Measurements from ENCODE around the gene SLC2A4RG.

SLC2A4RG gene

GRCh38 chr20:63699466-63700198 lies 39.9 kb upstream of the SLC2A4RG start:
- no peak for DNase-seq (ENCODE audit: low read depth in 2 of 2)

GRCh38 chr20:63700199-63701050 lies 39.2 kb upstream of the SLC2A4RG start:
- DNase-seq (ENCODE audit: low read depth in 2 of 2) = no peak

DNA sequence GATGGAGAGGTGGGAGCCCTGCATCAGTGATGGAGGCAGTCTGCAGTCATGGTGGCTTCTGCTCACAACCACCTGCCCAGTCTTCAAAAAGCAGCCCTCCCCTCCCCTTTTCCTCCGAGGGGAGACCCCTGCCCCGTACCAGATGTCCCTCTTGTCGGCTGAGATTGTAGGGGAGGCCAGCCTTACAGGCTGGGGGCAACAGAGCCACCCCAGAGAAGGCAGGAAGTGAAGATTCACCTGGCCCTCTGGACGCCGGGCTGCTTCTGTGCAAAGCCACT lies 38.6 kb upstream of the SLC2A4RG start:
- no peak for DNase-seq (ENCODE audit: low read depth in 2 of 2)

GRCh38 chr20:63701329-63702035 lies 38.1 kb upstream of the SLC2A4RG start:
- no peak for DNase-seq (ENCODE audit: low read depth in 2 of 2)

DNA sequence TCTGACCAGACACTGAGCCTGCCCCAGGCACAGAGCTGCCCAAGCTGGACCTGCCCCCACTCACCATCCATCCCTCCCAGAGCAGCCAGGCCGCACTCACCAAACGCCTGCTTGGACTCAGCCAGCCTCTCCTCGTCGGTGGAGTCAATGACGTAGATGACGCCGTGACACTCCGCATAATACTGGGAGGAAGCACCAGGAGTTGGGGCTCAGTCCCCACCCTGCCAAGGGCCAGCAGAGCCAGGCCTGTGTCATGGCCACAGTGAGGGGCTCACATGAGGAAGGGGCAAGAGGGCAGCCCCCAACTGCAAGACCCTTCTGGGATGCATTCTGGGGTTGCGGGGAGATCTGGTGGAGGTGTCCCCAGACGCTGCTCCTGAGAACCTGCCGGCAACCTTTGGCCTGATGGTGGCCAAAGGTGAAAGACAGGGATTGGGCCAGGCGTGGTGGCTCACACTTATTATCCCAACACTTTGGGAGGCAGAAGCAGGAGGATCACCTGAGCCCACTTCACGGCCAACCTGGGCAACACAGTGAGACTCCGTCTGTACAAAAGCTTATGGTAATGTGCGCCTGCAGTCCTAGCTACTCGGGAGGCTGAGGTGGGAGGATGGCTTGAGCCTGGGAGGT lies 37.4 kb upstream of the SLC2A4RG start:
- no peak for DNase-seq (ENCODE audit: low read depth in 2 of 2)

- DNase-seq (ENCODE audit: low read depth in 2 of 2) = no peak
Measured at GRCh38 chr20:63702751-63703470, 36.7 kb upstream of the SLC2A4RG start.

DNA sequence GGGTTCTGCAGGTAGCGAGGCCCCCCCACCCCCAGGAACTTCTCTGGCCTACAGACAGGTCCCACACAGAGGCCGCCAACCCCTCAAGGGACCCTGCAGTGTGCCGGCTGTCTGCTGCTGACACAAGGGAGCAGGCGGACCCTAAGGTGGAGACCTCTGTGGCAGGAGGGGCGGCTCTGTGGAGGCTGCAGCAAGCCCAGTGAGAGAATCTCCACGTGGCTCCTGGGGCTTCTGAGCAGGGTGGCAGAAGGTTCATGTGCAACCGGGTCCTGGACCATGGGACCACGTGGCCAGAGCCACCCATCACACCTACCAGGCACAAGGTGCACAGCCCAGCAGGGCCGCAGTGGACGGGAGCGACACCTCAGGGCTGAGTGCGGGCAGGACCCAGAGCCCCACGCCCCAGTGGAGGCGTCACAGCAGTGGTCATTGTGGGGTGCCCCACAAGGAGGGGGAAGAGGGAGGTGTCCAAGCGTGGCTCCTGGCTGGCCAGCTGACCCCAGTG lies 36.1 kb upstream of the SLC2A4RG start:
- no peak for DNase-seq (ENCODE audit: low read depth in 2 of 2)

GRCh38 chr20:63703976-63704748 lies 35.4 kb upstream of the SLC2A4RG start:
- no peak for DNase-seq (ENCODE audit: low read depth in 2 of 2)

- no peak for DNase-seq (ENCODE audit: low read depth in 2 of 2)
Measured at GRCh38 chr20:63704749-63705117, 34.8 kb upstream of the SLC2A4RG start.

DNA sequence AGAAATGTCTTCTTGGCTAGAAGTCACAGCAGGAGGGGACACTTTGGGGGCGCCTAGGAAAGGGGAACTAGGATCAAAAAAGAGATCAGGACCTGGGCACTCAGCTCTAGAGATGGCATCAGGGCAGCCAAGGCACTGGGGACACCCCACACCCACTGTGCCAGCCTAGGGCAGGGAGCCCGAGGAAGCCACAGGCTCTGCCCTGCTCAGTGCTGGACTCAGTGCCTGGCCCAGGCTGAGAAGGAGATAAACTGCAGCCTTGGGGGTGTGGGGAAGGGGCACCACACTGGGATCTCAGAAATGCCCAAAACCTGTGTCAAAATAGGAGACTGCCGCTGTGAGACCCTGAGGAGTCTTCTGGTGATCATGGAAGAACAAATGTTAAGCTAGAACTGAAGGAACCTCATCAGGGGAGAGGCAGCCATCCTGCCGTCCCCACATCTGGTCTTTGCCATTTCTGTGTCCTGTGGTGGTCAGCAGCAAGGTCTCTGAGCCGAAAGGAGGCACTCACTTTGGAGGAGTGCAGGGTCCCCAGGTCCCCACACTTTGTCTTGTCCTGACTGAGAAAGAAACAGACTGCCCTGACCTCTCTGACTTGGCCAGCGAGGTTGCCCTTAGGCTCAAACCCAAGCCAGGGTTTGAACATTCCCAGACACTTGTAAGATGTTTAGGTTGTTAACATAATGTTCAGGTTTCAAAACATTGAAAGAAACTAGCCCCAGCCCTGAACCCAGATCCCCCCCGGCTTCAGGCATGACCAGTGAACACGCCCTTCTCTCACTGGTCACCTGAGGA lies 34.1 kb upstream of the SLC2A4RG start:
- DNase-seq (ENCODE audit: low read depth in 2 of 2) = no peak

DNA sequence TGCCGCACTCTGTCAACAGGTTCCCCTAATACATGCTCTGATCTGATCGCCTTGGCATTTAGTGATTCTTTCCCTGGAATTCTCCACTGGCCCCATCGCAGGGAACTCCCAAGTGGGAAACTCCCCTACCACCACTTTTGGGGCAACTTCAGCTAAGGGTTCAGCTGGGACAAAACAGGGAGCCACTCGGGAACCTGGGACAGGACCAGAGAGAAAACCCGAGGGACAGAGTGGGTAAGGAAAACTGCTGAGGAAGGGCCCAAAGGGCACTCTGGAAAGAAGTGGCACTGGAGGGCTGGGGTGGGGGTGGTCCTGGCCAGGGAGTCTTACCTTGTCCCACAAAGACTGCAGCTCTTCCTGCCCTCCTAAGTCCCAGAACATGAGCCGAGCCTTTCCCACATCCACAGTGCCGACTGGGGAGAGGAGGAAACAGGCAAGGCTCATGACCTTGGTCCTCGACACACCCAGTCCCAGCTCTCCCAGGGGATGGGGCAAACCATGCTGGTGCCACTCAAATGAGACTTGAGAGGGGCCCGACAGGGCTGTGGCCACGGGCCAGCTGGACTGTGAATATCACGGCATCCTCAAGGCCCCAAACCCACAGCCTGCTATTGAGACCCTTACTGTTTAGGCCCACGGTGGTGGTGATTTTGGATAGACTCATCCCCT lies 33.4 kb upstream of the SLC2A4RG start:
- no peak for DNase-seq (ENCODE audit: low read depth in 2 of 2)

DNA sequence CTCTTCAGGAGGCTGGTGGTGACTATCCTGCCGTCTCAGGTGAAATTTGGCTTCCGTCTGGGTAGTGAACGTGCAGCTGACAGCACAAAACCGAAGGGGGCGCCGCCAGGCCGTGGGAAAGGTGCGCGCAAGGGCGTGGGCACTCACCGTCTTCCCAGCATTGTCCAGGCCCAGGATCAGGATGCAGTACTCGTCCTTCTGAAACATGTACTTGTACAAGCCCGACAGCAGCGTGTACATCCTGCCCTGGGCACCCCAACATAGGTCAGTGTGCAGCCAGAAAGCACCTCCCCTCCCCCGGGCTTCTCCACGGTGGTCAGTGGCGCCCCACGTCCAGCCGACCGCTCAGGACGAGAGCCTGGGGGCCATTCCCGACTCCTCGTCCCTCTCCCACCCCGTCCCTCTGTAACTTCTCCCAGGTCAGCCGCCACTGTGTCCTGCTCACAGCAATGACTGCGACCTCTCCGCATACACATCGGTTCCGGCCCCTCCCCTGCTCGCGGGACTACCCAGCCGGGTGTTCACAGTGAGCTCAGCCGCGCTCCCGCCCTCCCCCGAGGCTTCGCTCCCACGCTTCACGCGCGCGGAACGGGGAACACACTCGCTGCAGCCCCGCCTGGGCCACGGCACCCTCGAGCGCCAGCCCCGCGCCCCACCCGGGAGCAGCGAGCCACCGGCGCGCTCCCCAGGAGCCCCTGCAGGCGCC lies 32.6 kb upstream of the SLC2A4RG start:
- DNase-seq (ENCODE audit: low read depth in 2 of 2) = peak in 1 of 2 donors; percentile 42

- peak; percentile 73 to 75 for DNase-seq (ENCODE audit: low read depth in 2 of 2)
Measured at GRCh38 chr20:63707558-63708300, 31.8 kb upstream of the SLC2A4RG start, which contains the start of the genes ARFRP1 and ZGPAT. Gene ARFRP1 (minus strand): TSS chr20:63707976. CDS start chr20:63707091, 885 bp downstream. Gene ZGPAT (plus strand): TSS chr20:63708039. CDS start chr20:63708581, 542 bp downstream.

DNA sequence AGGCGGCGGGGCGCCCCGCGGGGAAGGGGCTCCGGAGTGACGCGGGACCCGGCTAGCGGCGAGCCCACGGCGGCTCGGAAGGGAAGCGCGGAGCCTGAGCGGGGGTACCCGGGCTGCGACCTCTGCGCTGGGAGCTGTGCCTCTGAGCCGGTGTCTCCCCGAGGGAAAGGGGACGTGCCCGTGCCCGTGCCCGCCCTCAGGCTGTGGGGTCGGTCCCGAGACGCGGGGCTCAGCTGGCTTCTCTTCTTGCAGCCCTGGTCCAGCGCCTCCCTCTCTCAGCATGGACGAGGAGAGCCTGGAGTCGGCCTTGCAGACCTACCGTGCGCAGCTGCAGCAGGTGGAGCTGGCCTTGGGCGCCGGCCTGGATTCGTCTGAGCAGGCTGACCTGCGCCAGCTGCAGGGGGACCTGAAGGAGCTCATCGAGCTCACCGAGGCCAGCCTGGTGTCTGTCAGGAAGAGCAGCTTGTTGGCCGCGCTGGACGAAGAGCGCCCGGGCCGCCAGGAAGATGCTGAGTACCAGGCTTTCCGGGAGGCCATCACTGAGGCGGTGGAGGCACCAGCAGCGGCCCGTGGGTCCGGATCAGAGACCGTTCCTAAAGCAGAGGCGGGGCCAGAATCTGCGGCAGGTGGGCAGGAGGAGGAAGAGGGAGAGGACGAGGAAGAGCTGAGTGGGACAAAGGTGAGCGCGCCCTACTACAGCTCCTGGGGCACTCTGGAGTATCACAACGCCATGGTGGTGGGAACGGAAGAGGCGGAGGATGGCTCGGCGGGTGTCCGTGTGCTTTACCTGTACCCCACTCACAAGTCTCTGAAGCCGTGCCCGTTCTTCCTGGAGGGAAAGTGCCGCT lies 31.1 kb upstream of the SLC2A4RG start:
- DNase-seq (ENCODE audit: low read depth in 2 of 2) = no peak

- no peak for DNase-seq (ENCODE audit: low read depth in 2 of 2)
Measured at GRCh38 chr20:63709149-63709527, 30.4 kb upstream of the SLC2A4RG start.

- DNase-seq (ENCODE audit: low read depth in 2 of 2) = no peak
Measured at GRCh38 chr20:63711085-63711645, 28.4 kb upstream of the SLC2A4RG start.
